D721Med (cell line): ENCODE data around the gene LRSAM1.

Source experiments
- DNase-seq: peaks from one replicate; pipeline ENCODE4 v3.0.0; 2011; ENCODE audit warnings: low spot score; ENCODE audit not compliant: insufficient read length
- FAIRE-seq: peaks from 2 replicates; lab custom pipeline; 2011; peaks lifted over from hg19 to GRCh38; lab: Jason Lieb, UNC
- CTCF ChIP-seq: IDR thresholded peaks from 2 replicates; pipeline ENCODE4 v1.5.1; 2012; ENCODE audit warnings: mild to moderate bottlenecking, control low read depth; ENCODE audit not compliant: insufficient read depth; ENCODE audit errors: missing control alignments

LRSAM1 gene

GRCh38 chr9:127492616-127493015 is 41.3 kb downstream of the LRSAM1 start:
- DNase-seq (no peak), FAIRE-seq (no peak)
- TF ChIP-seq CTCF: no peak

- FAIRE-seq (no peak), DNase-seq (no peak)
- TF ChIP-seq CTCF: no peak
Observed at GRCh38 chr9:127493592-127494303, 42.4 kb downstream of the LRSAM1 start.

GRCh38 chr9:127494304-127494702 is 43.0 kb downstream of the LRSAM1 start:
- FAIRE-seq: no peak
- no peak for TF ChIP-seq CTCF

GRCh38 chr9:127495884-127496555 is 44.7 kb downstream of the LRSAM1 start:
- no peak for TF ChIP-seq CTCF
- FAIRE-seq (no peak), DNase-seq (no peak)

More at GRCh38 chr9:127494304-127494702, 43.0 kb downstream of the LRSAM1 start:
- DNase-seq: no peak

- no peak for TF ChIP-seq CTCF
- DNase-seq: no peak
- FAIRE-seq: no peak
Observed at GRCh38 chr9:127496974-127497373, 45.7 kb downstream of the LRSAM1 start.

GRCh38 chr9:127497656-127498290 is 46.5 kb downstream of the LRSAM1 start:
- FAIRE-seq: no peak
- no peak for DNase-seq
- TF ChIP-seq CTCF: no peak
